ENCODE data around the gene JAZF1. TPM values are rescaled to one million over a fixed set of nuclear protein-coding genes. Genes with fewer than 3 reads are reported as not detected.
"Not testable (repeated sequence)": the region's sequence is repeated elsewhere in the genome, so short reads cannot be mapped to it uniquely, and the experiment has no call there.

Gene JAZF1
- total RNA-seq, 4 donors from 2014 or later, result 4.7 to 8.1 (median 5.7) TPM

GRCh38 chr7:28017372-28017771 lies 163.2 kb downstream of the JAZF1 start:
- 96% methylated on average over 4 of the region's 4 CpGs for WGBS, 2 donors
- no peak for DNase-seq (ENCODE audit: low spot score in 2 of 2)
- intact Hi-C loops (cut with DNase I; ENCODE audit: low total_unique reads), result no loop called here
- no peak overlapping the region for H3K4me3 ChIP-seq (ENCODE audit: low read depth, poor library complexity, severe bottlenecking)
- TF ChIP-seq CTCF (IDR thresholded peaks at IDR 0.05) (no peak), POLR2A (IDR thresholded peaks at IDR 0.05) (no peak)

DNA sequence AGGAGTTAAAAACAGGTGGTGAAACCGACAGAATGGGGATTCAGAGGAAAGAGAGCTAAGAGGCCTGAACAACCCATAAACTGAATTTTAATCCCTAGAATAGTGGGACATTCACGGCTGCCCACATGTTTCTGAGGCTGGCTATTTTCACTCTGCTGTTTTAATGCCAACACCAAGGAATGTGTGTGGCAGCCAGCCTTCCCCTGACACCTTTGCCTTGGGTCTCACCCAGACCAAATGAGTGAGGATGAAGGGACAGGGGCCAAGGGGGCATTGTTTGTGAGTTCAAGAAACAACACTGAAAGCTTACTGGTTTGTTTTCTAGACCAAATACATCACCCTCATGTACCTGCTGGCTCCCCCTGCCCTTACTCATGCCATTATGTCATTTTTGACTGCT lies 164.3 kb downstream of the JAZF1 start:
- DNase-seq (ENCODE audit: low spot score in 2 of 2), result no peak
- intact Hi-C loops (cut with DNase I; ENCODE audit: low total_unique reads), result no loop called here
- 83 to 88% methylated on average over 2 of the region's 2 CpGs for WGBS, 2 donors
- H3K4me3 ChIP-seq (ENCODE audit: low read depth, poor library complexity, severe bottlenecking), result no peak overlapping the region
- TF ChIP-seq CTCF (IDR thresholded peaks at IDR 0.05) (no peak), POLR2A (IDR thresholded peaks at IDR 0.05) (no peak)

GRCh38 chr7:28015169-28015568 lies 165.4 kb downstream of the JAZF1 start:
- WGBS, 2 donors, result 86 to 89% methylated on average over 4 of the region's 4 CpGs
- DNase-seq (ENCODE audit: low spot score in 2 of 2), result no peak
- H3K4me3 ChIP-seq (ENCODE audit: low read depth, poor library complexity, severe bottlenecking), result no peak overlapping the region
- intact Hi-C loops (cut with DNase I; ENCODE audit: low total_unique reads), result no loop called here
- TF ChIP-seq POLR2A (IDR thresholded peaks at IDR 0.05), result no peak
- no peak for TF ChIP-seq CTCF (IDR thresholded peaks at IDR 0.05)

- H3K4me3 ChIP-seq (ENCODE audit: low read depth, poor library complexity, severe bottlenecking); DNase-seq (ENCODE audit: low spot score in 2 of 2); intact Hi-C loops (cut with DNase I; ENCODE audit: low total_unique reads): not testable (repeated sequence)
- WGBS, 2 donors, result 95 to 97% methylated on average over 4 of the region's 4 CpGs
Observed at GRCh38 chr7:28014340-28014739, 166.3 kb downstream of the JAZF1 start.

DNA sequence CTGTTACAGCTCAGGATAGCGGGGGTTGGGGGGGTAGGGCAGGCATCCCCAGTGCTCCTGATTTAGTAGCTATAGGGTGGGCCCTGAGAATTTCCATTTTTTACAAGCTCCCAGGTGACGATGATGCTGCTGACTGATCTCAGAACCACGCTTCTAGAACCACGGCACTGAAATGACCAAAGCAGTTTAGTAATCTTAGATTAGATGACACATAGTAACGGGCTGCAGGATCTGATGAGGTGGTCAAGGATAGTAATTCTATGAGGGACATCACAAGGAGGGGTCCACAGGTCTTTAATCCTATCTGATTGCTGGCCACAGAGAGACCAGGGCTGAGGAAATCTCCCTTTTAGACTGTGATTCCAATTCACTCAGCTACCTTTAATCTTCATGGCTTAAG lies 167.2 kb downstream of the JAZF1 start:
- TF ChIP-seq CTCF (IDR thresholded peaks at IDR 0.05) (no peak), POLR2A (IDR thresholded peaks at IDR 0.05) (no peak)
- DNase-seq (ENCODE audit: low spot score in 2 of 2), result no peak
- intact Hi-C loops (cut with DNase I; ENCODE audit: low total_unique reads), result no loop called here
- no peak overlapping the region for H3K4me3 ChIP-seq (ENCODE audit: low read depth, poor library complexity, severe bottlenecking)
- 96 to 97% methylated on average over 5 of the region's 5 CpGs for WGBS, 2 donors

DNA sequence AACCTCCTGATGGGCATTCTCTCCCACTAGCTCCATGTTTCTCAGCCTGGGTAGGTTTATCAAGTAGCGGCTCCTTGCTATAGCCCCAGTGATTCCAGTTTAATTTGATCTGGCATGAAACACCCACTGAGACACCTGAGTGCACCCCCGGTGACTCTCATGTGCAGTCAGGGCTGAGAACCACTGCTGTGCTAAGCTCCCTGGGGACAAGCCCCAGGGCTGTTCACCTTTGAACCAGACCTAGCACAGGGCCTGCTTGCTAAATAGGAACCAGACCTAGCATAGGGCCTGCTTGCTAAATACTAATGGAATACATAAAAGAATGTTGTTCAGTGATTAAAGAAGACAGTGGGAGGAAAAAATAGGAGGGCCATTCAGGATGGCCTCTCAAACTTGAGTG lies 167.6 kb downstream of the JAZF1 start:
- no peak for DNase-seq (ENCODE audit: low spot score in 2 of 2)
- 86 to 97% methylated on average over 2 of the region's 2 CpGs for WGBS, 2 donors
- intact Hi-C loops (cut with DNase I; ENCODE audit: low total_unique reads), result no loop called here
- no peak overlapping the region for H3K4me3 ChIP-seq (ENCODE audit: low read depth, poor library complexity, severe bottlenecking)
- TF ChIP-seq POLR2A (IDR thresholded peaks at IDR 0.05), result no peak
- TF ChIP-seq CTCF (IDR thresholded peaks at IDR 0.05), result no peak
